KMS-11 (cell line): ENCODE results near the gene C1RL.
A peak's percentile ranks its signal among the peaks of the same experiment; 100 is the strongest.
"Not testable (repeated sequence)": the region's sequence is repeated elsewhere in the genome, so short reads cannot be mapped to it uniquely, and the experiment has no call there.

Experiments
- H2AFZ ChIP-seq: fragments of 200-600 bp; sonication (generic); 2 replicates; pipeline ENCODE4 v1.6.1; 2016; ENCODE audit warnings: antibody characterized with exemption, mixed run types, low read depth
- H3K27ac ChIP-seq: fragments of 200-600 bp; sonication (generic); 2 replicates; pipeline ENCODE4 v1.6.1; 2016; ENCODE audit warnings: mild to moderate bottlenecking, mixed run types
- H3K27me3 ChIP-seq: fragments of 200-600 bp; sonication (generic); 2 replicates; pipeline ENCODE4 v1.6.1; 2017; ENCODE audit warnings: mild to moderate bottlenecking, low read depth, mixed run types, moderate library complexity; ENCODE audit not compliant: insufficient read depth
- H3K36me3 ChIP-seq: fragments of 200-600 bp; sonication (generic); 2 replicates; pipeline ENCODE4 v1.6.1; 2017; ENCODE audit warnings: mild to moderate bottlenecking, mixed run types; ENCODE audit not compliant: insufficient read depth
- H3K4me1 ChIP-seq: fragments of 200-600 bp; sonication (generic); 2 replicates; pipeline ENCODE4 v1.6.1; 2016; ENCODE audit warnings: mild to moderate bottlenecking, low read depth, mixed run types; ENCODE audit not compliant: poor library complexity, severe bottlenecking
- H3K4me2 ChIP-seq: fragments of 200-600 bp; sonication (generic); 2 replicates; pipeline ENCODE4 v1.7.0; 2016; ENCODE audit warnings: mild to moderate bottlenecking, mixed run types
- H3K4me3 ChIP-seq: fragments of 200-600 bp; sonication (generic); IDR thresholded peaks from 2 replicates; pipeline ENCODE4 v1.6.1; 2017; ENCODE audit warnings: low read depth, low read length, mixed read lengths; ENCODE audit not compliant: insufficient read depth
- H3K79me2 ChIP-seq: fragments of 200-600 bp; sonication (generic); 2 replicates; pipeline ENCODE4 v1.6.1; 2016; ENCODE audit warnings: low read depth, mixed run types; ENCODE audit not compliant: insufficient read depth
- H3K9ac ChIP-seq: fragments of 200-600 bp; sonication (generic); 2 replicates; pipeline ENCODE4 v1.6.1; 2016; ENCODE audit warnings: mild to moderate bottlenecking, mixed run types
- H4K20me1 ChIP-seq: fragments of 200-600 bp; sonication (generic); 2 replicates; pipeline ENCODE4 v1.6.1; 2016; ENCODE audit warnings: mild to moderate bottlenecking, mixed run types; ENCODE audit not compliant: insufficient read depth
- TF ChIP-seq, protein P1 (sequence below): fragments of 200-600 bp; sonication (generic); conservative IDR thresholded peaks from 2 replicates; pipeline ENCODE4 v1.6.1; 2017; ENCODE audit warnings: low read depth, mild to moderate bottlenecking, antibody characterized with exemption, low read length, moderate library complexity, mixed read lengths

Gene C1RL

GRCh38 chr12:7109572-7109920, 532 bp upstream of the C1RL start:
- Histone ChIP-seq H4K20me1 (no peaks in the 10 kb centered on the region), H3K36me3 (no peaks in the 10 kb centered on the region), H3K4me1 (peaks cover 18% of the 10 kb centered on the region), H3K27me3 (no peaks in the 10 kb centered on the region), H3K4me3 (no peak overlapping the region), H3K27ac (no peak overlapping the region), H3K4me2 (peak overlapping the region; percentile 45), H3K79me2 (0 out of 2 replicates have a peak, but pooled peaks cover 4% of the 10 kb centered on the region), H2AFZ (no peak overlapping the region), H3K9ac (no peak overlapping the region)
- TF ChIP-seq, protein P1, sequence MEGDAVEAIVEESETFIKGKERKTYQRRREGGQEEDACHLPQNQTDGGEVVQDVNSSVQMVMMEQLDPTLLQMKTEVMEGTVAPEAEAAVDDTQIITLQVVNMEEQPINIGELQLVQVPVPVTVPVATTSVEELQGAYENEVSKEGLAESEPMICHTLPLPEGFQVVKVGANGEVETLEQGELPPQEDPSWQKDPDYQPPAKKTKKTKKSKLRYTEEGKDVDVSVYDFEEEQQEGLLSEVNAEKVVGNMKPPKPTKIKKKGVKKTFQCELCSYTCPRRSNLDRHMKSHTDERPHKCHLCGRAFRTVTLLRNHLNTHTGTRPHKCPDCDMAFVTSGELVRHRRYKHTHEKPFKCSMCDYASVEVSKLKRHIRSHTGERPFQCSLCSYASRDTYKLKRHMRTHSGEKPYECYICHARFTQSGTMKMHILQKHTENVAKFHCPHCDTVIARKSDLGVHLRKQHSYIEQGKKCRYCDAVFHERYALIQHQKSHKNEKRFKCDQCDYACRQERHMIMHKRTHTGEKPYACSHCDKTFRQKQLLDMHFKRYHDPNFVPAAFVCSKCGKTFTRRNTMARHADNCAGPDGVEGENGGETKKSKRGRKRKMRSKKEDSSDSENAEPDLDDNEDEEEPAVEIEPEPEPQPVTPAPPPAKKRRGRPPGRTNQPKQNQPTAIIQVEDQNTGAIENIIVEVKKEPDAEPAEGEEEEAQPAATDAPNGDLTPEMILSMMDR, result no peak

DNA sequence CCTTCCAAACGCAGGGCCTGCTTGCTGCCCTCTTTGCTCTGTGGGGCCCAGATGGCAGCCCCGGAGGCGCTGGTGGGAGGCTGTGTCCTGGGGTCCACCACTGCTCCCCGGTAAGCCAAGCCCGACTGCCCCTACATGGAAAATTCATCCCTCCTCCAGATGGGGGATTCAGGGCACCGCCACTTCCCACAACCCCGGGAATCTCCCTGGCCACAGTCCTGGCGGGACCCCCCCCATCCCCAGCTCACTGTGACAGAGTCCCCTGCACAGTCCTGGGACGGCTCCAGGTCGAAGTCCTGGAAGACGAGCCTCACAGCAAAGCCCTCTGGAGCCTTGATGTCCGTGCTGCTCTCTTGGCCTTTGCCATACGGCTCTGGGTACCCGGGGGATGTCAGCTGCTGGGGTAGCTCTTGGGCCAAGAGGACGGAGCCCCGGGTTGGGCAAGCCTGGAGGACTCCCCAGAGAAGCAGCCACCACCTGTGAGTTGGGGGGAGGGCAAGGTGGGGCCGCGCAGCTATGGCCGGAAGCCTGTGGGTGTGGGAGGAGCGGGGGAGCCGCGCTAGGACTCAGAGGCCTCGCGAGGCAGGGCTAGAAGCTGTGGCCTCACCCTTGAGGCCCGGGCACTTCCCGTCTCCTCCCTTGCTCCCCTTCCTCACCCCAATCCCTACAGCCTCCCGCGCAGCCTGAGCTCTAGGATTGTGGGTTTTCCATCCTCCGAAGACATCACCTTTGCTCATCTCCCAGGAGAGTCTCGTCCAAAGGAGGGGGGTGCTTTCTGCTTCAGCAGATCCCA, 815 bp downstream of the C1RL start:
- Histone ChIP-seq H4K20me1 (no peaks in the 10 kb centered on the region), H3K4me2 (peak overlapping the region; percentile 83), H3K79me2 (0 out of 2 replicates have a peak, but pooled peaks cover 4% of the 10 kb centered on the region), H2AFZ (peak overlapping the region; percentile 87), H3K4me3 (no peak overlapping the region), H3K27me3 (no peaks in the 10 kb centered on the region), H3K27ac (peak overlapping the region; percentile 78), H3K9ac (peak overlapping the region; percentile 83), H3K4me1 (peaks cover 18% of the 10 kb centered on the region), H3K36me3 (no peaks in the 10 kb centered on the region)
- TF ChIP-seq, protein P1, result no peak

DNA sequence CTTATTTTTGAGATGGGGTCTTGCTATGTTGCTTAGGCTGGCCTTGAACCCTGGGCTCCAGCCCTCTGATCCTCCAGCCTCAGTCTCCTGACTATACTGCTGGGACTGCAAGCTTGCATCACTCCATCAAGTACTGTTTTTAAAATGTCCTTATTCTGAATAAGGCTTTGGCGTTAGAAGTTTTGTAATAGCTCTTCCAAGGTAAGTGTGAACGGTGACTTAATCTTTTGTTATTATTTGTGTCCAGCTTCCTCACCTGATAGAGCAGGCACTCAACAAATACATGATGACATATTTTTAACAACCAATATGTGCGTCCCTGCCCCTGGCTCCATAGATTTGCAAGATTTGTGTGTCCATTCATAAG, 1.4 kb downstream of the C1RL start:
- Histone ChIP-seq H2AFZ (peak overlapping the region; percentile 87), H3K9ac (peak overlapping the region; percentile 83), H3K4me3 (no peak overlapping the region), H3K27ac (peak overlapping the region; percentile 78), H3K4me1 (peaks cover 12% of the 10 kb centered on the region), H3K4me2 (peak overlapping the region; percentile 83), H3K36me3 (no peaks in the 10 kb centered on the region), H3K27me3 (no peaks in the 10 kb centered on the region), H3K79me2 (0 out of 2 replicates have a peak, but pooled peaks cover 4% of the 10 kb centered on the region), H4K20me1 (no peaks in the 10 kb centered on the region)
- TF ChIP-seq, protein P1, result no peak

GRCh38 chr12:7107181-7107580, 1.8 kb downstream of the C1RL start:
- H3K4me2 ChIP-seq, H4K20me1 ChIP-seq, H3K4me3 ChIP-seq, H3K36me3 ChIP-seq, H3K9ac ChIP-seq, H3K27ac ChIP-seq, H3K27me3 ChIP-seq, H2AFZ ChIP-seq, H3K79me2 ChIP-seq: not testable (repeated sequence)
- peaks cover 12% of the 10 kb centered on the region for H3K4me1 ChIP-seq

DNA sequence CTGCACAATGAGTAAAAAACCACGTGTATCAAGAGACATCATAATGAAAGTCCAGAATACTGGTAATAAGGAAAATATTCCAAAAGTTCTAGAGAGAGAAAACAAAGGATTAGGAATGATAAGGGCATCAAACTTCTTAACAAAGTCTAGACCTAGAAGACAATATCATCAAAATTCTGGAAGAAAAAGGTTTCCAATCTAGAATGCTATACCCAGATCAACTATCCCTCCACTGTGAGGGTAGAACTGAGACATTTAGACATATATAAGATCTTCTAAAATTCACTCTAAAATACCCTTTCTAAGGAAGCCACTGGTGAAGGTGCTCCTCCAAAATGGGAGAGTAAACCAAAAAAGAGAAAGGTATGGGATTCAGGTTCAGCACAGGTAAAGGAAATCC, 2.9 kb downstream of the C1RL start:
- H3K4me3 ChIP-seq, result no peak overlapping the region
- H3K4me2 ChIP-seq, result no peak overlapping the region
- no peak overlapping the region for H3K27ac ChIP-seq
- H3K36me3 ChIP-seq, result no peaks in the 10 kb centered on the region
- H3K9ac ChIP-seq, result no peak overlapping the region
- H3K79me2 ChIP-seq, result 0 out of 2 replicates have a peak, but pooled peaks cover 4% of the 10 kb centered on the region
- no peak overlapping the region for H2AFZ ChIP-seq
- no peaks in the 10 kb centered on the region for H4K20me1 ChIP-seq
- no peaks in the 10 kb centered on the region for H3K27me3 ChIP-seq
- H3K4me1 ChIP-seq, result peaks cover 12% of the 10 kb centered on the region
- TF ChIP-seq, protein P1, result no peak
